HK-2 (cell line): ENCODE results near the gene STX8.
"Not testable (repeated sequence)": the region's sequence is repeated elsewhere in the genome, so short reads cannot be mapped to it uniquely, and the experiment has no call there.

Experiments used
- DNase-seq: peaks from one replicate; pipeline ENCODE4 v3.0.0-alpha.2; 2018; ENCODE audit not compliant: unreplicated experiment

STX8 gene

DNA sequence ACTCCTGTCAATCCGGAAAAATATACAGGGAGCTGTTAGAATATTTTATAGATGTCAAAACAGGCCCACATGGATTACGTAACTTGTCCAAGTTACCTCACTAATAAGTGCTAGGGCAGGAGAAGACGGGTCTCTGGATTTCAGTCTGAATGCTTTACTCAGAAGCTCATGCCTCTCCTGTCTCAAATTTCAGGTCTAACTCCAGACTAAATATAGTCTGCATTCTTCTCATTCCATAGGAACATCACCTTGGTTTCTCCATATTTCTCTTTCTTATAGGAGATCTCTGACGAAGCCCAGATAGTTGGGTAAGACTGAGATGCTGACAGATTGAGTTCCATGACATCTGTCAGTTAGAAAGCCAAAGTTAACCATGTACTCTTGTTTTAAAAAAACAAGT, 174.2 kb downstream of the STX8 start:
- DNase-seq = no peak

DNA sequence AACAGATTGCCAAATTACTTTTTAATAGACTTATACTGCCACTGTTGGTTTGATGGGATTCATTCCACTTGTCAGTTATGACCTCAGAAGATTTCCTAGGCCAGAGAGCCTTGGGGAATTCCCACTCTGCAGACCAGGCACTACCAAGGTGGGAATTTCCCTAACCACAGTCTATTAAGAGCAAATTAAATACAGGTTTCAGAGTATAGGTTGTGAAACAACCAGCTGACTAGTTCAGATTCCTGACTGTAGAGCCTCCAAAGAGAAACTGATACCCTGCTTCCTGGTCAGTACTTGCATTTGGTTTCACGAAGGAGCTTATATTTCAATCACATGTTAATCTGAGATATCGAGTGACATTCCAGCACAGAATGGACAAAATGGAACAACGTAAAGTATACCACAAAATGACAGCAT, 186.5 kb downstream of the STX8 start:
- peak; percentile 64 for DNase-seq

DNA sequence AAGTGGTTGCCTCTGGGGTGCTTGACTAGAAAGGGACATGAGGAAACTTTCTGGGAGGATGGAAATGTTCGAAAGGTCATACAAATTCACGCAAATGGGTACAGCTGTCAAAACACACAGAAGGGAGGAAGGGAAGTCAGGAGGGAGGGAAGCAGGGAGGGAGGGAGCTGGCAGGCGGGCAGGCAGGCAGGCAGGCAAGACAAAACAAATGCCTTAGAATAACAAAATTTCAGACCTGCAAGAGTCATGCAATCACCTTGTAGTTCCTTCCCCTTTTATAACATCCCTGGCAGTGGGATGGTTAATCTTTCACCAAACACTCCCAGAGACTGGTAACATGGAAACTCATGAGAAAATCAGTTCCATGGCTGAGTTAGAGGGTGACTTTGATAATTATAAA, 189.2 kb downstream of the STX8 start:
- DNase-seq = peak; percentile 58

DNA sequence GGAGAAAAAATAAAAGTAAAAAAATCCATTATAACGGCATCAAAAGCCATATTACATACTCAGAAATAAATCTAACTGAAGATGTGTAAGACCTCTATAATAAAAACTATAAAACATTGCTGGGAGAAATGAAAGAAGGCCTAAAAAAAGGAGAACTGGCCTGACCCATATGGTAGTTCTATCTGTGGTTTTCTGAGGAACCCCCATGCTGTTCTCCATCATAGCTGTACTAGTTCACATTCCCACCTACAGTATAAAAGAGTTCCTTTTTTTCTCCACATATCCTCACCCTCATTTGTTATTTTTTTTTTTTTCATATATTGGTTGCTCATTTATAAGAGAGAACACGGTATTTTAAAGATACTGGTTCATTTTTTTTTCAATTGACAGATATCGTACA, 191.8 kb downstream of the STX8 start:
- DNase-seq = no peak

DNA sequence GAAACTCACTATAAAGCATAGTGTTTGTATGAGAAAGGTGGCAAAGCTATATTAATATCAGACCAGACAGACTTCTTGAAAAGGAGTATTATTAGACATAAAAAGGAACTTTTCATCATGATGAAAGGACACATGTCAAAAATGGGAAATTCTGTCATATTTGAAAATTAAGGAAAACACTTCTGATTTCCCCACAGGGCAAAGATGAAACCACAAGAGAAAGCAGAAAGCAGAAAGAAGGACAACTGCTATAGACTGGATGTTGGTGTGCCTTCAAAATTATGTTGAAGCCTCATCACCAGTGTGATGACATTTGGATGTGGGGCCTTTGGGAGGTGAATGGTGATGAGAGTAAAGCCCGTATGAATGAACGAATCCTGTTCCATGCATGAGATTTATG, 193.0 kb downstream of the STX8 start:
- no peak for DNase-seq

DNA sequence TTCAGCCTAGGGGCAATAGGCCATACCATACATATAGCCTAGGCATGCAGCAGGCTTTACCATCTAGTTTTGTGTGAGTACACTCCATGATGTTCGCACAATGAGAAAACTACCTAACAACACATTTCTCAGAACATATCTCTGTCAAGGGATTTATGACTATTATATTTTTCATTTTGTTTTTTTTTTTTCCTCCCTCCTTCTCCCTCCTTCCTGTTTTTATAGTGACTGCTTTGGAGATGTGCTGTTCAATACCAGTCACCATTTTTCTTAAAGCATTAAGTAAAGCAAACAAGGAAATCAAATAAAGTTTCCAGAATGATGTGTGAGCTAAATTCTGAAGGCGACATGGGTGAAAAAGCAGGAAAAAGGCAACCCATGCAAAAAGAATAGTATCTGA, 194.6 kb downstream of the STX8 start:
- DNase-seq = no peak

DNA sequence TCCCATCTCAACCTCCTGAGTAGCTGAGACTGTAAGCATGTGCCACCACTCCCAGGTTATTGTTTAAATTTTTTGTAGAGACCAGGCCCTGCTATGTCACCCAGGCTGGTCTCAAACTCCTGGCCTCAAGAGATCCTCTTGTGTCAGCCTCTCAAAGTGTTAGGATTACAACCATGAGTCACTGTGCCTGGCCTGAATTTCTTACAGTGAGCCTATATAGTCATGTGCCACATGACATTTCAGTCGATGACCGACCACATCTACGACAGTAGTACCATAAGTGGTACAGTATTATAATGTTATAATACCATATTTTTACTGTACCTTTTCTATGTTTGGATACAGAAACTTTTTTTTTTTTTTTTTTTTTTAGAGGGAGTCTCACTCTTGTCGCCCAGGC, 195.3 kb downstream of the STX8 start:
- DNase-seq = no peak

DNA sequence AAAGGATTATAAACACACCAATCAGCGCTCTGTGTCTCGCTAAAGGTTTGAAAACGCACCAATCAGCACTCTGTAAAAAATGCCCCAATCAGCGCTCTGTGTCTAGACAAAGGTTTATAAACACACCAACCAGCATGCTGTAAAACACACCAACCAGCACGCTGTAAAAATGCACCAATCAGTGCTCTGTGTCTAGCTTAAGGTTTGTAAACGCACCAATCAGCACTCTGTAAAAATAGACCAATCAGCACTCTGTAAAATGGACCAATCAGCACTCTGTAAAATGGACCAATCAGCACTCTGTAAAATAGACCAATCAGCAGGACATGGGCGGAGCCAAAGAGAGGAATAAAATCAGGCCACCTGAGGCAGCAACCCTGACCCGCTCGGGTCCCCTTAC, 199.4 kb downstream of the STX8 start:
- DNase-seq = not testable (repeated sequence)

DNA sequence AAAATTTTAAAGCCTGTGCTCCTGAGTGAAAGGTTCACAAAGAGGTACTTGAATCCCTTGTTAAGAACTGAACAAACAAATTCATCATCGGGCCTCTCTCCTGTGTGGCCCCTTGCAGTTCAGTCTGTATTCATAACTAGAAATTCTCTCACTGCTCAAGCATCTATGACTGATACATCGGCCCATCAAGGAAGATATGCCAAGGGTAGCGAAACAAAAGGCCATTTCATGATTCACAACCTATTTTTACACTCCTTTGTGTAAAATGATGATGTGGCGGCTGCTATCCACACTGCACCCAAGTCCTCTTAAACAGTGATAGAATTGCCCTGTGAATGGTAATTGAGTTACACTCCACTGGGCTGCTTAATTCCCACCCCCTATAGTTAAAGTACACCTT, 204.6 kb downstream of the STX8 start:
- peak; percentile 46 for DNase-seq

DNA sequence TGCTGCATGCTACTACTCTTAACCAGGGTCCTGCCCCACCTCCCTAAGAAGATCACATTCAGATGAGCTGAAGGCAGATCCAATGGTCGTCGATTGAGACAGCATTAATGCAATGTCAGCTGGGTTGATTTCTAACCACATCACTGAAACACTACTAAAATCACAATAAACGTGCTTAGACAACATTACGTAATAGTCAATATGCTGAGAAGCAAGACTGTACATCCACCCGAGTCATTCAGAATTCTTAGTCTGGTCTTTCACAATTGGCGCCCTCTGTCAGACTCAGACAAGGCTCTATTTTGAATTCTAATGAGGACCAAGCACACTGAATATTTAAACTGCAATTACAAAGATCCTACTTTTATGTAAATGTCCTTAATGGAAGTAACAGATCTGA, 205.2 kb downstream of the STX8 start:
- no peak for DNase-seq

DNA sequence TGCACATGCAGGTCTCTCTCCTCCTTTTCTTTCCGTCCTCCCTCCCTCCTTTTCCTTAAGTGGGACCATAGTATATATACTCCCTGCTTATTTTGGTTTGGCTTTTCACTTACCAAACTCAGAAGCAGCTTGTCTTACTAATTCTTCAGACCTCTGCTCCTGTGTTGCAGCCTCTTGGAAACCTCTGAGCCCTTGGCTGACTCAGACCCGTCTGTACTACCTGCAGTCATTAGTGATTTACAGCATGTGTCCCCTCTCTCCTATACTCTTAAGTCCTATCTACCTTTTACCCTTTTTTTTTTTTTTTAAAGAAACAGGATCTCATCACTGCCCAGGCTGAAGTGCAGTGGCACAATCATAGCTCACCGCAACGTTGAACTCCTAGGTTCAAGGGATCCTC, 207.0 kb downstream of the STX8 start:
- no peak for DNase-seq

DNA sequence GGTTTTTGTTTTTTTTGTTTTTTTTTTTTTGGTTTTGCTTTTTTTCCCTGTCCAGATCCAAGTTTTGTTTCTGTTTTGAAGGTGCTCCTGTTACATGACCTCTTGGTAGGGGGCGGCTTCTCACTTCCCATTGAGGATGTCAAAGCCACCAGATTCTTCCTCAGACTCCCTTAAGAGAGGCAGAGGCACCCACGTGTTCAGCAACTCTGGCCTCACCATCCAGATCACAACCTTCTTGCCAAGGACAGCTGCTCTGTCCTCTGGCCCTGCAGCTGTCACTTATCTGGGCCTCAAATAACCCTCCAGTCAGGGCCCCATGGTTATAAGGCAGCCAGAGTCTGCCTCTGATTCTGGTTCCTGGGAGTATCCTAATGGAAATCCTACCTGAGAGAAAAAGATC, 208.5 kb downstream of the STX8 start:
- no peak for DNase-seq

DNA sequence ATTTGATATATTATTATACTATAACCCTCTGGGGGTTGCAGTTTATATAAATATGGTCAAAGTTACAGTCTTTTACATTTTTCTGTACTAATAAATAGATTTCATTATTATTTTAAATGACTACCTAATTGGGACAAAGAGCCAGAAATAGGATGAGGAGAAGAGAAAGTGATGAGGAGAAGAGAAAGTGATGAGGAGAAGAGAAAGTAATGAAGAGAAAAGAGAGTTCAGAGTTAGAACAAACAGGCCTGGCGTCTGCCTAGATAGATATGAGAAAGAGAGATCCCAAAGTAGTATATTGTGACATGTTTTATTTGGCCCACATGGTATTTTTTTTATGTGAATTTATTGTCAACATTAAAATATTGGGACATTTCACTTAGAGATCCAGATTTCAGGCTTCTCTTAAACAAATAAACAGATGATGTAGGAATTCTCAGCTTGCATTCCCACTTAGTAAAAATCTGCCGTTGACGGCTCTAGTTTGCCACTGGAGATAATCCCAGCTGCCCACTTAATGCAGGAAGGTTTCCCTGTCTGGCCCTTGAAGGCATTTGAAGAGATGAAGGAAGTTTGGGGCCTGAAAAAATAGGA, 210.7 kb downstream of the STX8 start:
- no peak for DNase-seq

DNA sequence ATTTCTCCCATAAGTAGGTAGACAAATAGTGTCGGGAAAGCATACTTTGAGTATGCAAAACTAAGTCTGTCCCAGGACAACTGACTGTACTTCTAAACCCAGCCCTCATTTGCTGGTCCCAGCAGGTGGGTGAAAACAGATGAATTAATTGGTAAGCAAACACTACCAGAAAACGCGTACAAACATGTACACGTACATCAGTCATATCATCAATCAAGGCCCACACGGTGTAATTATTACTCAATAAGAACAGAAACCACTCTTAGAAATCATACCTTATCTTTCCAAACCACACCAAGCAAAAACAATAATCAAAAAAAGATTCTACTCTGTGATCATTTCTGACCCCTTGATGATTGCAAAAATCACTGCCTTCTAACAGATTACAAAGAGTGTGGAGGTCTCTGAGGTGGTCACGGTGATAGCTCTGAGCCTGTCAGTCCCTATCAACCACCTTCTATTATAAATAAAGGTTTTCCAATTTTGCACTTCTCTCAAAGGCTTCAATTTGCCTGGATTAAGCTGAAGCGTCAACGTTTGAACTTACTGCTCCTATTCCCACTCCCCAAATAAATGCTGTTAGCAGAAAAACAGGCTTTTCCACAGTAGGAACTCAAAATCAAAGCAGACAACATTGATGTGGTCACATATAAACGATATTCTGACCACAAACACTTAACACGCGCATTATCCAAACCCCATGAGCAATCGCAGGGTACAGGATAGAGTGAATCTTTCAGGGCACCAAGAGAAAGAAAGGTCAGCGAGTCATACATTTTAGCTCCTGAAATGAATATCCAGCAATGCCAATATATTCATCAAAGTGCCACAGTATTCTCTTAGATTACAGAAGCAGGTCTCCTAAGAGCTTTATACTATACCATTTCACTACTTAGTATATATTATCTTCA, 211.9 kb downstream of the STX8 start:
- peak; percentile 10 for DNase-seq

DNA sequence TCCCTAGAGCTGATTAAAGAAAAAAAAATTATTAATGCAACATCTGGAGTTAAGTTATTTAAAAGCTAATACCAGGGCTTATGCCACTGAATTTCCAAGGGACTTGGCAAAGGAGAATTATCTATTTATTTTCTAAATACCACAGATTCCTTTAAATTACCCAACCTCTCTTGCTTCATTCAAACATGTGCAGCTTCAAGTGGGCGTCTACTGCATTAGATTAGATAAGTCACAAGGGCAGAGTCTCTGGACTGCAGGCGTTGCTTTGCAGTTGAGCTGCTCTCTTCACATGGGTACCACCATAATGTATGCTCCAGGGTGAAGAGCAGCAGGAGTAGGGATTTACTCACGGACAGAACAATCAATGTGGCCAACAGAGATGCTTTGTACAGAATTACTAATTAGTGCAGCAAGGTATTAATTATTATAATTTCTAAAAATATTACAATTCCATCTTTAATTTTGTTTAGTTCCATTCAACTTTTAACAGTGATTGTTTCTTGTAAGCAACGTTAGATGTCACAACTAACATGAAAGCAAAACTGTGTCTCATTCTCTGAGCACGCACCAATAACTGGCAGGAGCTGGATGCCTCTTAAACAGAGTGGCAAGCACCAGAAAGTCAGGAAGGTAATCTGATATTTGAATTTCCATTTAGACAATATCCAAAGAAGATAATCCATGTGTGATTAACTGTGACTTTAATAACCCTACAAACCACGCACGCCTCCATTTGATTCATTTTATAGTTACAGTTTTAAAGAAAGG, 214.2 kb downstream of the STX8 start:
- DNase-seq = no peak

DNA sequence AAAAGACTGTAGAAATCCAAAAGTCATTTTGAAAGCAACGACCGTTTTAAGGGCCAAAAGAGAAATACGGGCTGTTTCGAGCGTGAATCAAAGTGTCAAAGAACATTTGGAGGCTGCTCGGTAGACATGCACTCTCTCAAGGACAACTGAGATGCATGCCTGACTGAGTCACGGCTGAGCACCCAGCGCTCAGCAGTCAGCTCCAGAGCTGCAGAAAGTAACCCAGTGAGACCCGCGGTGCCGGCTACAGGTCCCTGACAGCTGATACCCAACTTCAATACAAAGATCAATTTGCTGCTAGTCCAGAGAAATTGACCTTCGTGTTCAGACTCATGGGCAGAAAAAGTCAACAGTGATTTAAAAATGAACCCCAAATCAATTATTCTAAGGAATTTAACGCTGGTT, 214.9 kb downstream of the STX8 start:
- no peak for DNase-seq

DNA sequence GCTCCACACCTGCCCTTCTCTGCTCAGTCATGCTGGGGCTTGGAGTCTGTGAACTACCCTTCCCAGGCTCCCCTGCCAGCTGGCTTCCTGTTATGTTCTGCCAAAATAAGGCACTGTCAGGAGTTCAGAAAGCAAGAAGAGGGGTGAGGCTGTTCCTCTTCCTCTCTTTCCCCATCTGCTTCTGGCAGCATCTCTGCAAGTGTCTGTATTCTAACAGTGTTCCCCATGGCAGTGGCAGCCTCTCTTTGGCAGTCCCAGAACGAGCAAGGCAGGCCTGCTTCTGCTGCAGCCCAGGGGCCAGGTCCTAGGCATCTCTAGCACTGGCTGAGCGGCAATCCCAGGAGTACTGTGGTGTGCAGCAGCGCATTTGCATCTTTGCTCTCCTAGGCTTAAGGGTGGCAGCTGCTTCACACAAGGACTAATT, 219.1 kb downstream of the STX8 start:
- DNase-seq = no peak

DNA sequence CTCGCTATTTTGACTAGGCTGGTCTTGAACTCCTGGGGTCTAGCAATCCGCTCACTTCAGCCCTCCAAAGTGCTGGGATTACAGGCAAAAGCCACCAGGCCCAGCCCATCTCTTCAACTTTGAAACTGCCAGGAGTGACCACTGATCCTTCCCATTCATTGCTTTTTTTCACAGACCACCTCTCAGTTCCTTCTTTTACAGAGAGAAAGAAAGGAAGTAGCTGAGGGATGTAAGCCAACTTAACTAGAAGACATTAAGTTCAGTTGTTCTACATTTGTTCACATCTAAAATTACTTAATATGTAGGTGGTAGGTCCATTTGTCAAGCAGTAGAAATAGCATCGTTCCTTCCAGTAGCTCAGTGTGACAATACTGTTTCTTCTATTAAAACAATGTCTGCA, 219.8 kb downstream of the STX8 start:
- DNase-seq = no peak

DNA sequence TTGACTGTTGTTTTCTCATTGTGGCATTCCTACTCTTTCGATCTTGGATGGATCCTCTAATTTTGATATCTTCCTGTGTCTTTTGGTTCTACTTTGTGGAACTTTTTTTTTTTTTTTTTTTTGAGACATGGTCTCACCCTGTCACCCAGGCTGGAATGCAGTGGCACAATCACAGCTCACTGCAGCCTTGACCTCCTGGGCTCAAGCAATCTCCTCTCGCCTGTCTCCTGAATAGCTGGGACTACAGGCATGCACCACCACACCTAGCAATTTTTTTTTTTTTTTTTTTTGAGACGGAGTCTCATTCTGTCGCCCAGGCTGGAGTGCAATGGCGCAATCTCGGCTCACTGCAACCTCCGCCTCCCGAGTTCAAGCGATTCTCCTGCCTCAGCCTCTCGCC, 220.4 kb downstream of the STX8 start:
- DNase-seq = not testable (repeated sequence)

DNA sequence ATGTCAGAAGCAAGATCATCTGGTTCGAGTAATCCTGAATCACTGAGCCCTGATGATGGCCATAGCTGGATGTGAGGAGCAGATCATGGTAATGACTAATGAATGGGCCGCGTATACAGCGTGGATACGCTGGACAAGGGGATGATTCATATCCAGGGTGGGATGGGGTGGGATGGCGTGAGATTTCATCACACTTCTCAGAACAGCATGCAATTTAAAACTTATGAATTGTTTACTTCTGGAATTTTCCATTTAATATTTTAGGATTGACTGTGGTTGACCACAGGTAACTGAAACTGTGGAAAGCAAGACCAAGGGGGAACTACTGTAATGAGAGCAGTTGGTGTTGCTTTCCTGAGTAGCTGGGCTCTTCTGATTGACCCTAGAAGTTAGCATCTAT, 225.5 kb downstream of the STX8 start:
- DNase-seq = peak; percentile 36

DNA sequence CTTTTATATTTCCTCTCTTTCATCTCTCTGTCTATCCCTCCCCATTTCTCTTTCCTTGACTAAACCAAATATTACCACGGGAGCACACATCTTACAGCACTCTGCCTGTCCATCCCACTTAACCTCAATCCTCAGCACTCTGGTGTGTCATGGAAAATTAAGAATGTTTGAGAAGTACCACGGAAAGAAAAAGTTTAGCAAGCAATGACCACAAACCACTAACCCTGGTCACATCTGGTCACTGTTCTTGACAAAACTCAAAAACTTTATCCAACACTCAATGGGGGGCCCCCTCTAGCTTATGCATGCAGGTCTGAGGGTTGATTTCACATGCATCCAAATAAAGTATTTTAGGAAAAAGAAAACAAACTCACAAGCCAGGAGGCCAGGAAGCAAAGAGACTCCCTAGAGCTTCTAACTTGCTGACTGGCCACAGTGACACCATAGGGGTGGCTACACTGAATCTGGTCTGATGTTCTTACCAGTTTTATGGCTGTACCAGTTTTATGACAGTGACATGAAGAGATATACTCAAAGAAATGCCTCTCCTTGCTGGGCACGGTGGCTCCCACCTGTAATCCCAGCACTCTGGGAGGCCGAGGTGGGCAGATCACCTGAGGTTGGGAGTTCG, 229.2 kb downstream of the STX8 start:
- DNase-seq = no peak

DNA sequence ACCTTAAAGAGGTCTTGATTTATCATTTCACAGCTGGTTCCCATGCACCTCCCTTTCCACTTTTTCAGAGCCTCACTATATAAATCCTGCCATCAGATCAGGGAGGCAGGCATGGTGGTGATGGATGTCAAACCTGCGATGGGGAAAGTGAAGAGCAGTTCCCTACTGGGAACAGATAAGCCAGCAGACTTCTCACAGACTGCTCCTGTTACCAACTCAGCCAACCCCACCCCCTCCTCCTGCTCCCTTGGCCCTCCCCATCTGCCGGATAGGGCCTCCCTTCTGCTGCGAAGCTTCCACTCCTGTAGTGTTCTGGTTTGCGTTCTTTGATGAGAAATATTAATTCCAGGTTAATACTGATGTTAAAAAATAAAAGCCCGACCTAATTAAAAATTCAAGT, 232.1 kb downstream of the STX8 start:
- DNase-seq = no peak
